Osteocyte (in vitro differentiated cells): ENCODE results near the gene TOM1L2. TPM values are rescaled to one million over a fixed set of nuclear protein-coding genes. Genes with fewer than 3 reads are reported as not detected.
A peak's percentile ranks its signal among the peaks of the same experiment; 100 is the strongest.

Experiments
- DNase-seq: peaks from one replicate; pipeline ENCODE4 v3.0.0; 2021; ENCODE audit warnings: mixed read lengths; ENCODE audit not compliant: unreplicated experiment; ENCODE audit errors: extremely low spot score
- H3K27ac Mint-ChIP-seq: one replicate; pipeline ENCODE4 v1.8.0; 2021; ENCODE audit warnings: mild to moderate bottlenecking, mixed read lengths; ENCODE audit not compliant: unreplicated experiment
- H3K27me3 Mint-ChIP-seq: one replicate; pipeline ENCODE4 v1.8.0; 2021; ENCODE audit warnings: mixed read lengths; ENCODE audit not compliant: unreplicated experiment
- H3K36me3 Mint-ChIP-seq: one replicate; pipeline ENCODE4 v1.8.0; 2021; ENCODE audit warnings: mixed read lengths; ENCODE audit not compliant: unreplicated experiment
- H3K4me1 Mint-ChIP-seq: one replicate; pipeline ENCODE4 v1.8.0; 2021; ENCODE audit warnings: mixed read lengths; ENCODE audit not compliant: unreplicated experiment
- H3K4me3 Mint-ChIP-seq: one replicate; pipeline ENCODE4 v1.8.0; 2021; ENCODE audit warnings: mild to moderate bottlenecking, moderate library complexity, mixed read lengths; ENCODE audit not compliant: unreplicated experiment
- H3K9me3 Mint-ChIP-seq: one replicate; pipeline ENCODE4 v1.8.0; 2021; ENCODE audit warnings: mixed read lengths; ENCODE audit not compliant: unreplicated experiment
- CTCF ChIP-seq: fragments of 200-600 bp; sonication (generic); IDR thresholded peaks from 2 replicates; pipeline ENCODE4 v1.5.0; 2021; ENCODE audit warnings: antibody characterized with exemption, mild to moderate bottlenecking, moderate library complexity
- microRNA-seq: library from miRNA; unstranded; fragments of <30 nt; microRNA quantifications from one replicate; pipeline ENCODE4 v1.1.0, GENCODE V29; 2020; ENCODE audit not compliant: unreplicated experiment
- total RNA-seq: library from RNA; stranded (reverse); gene quantifications from 2 replicates; pipeline ENCODE4 v1.2.1, GENCODE V29; 2021

Gene TOM1L2
- total RNA-seq, 1 donor from 2014 or later: 69.7 TPM

- Mint-ChIP-seq H3K4me3 (no peak overlapping the region), H3K27ac (no peak overlapping the region), H3K4me1 (peaks cover 21% of the 10 kb centered on the region), H3K27me3 (no peaks in the 10 kb centered on the region), H3K36me3 (peaks cover 14% of the 10 kb centered on the region), H3K9me3 (no peaks in the 10 kb centered on the region)
- TF ChIP-seq CTCF: no peak
- no peak for DNase-seq
Observed at GRCh38 chr17:17795946-17796786, 176.0 kb downstream of the TOM1L2 start.

- Mint-ChIP-seq H3K4me3 (no peak overlapping the region), H3K27ac (no peak overlapping the region), H3K27me3 (no peaks in the 10 kb centered on the region), H3K36me3 (peaks cover 14% of the 10 kb centered on the region), H3K9me3 (no peaks in the 10 kb centered on the region), H3K4me1 (peaks cover 23% of the 10 kb centered on the region)
- no peak for DNase-seq
- no peak for TF ChIP-seq CTCF
Observed at GRCh38 chr17:17795296-17795695, 176.9 kb downstream of the TOM1L2 start.

- DNase-seq: no peak
- H3K4me3 Mint-ChIP-seq: no peak overlapping the region
- H3K27ac Mint-ChIP-seq: no peak overlapping the region
- peaks cover 14% of the 10 kb centered on the region for H3K36me3 Mint-ChIP-seq
- peaks cover 28% of the 10 kb centered on the region for H3K4me1 Mint-ChIP-seq
- H3K9me3 Mint-ChIP-seq: no peaks in the 10 kb centered on the region
- H3K27me3 Mint-ChIP-seq: no peaks in the 10 kb centered on the region
- TF ChIP-seq CTCF: no peak
Observed at GRCh38 chr17:17794382-17794781, 177.8 kb downstream of the TOM1L2 start.

Small RNA genes within 50 kb of the gene (microRNA-seq; reads per million reads assigned to microRNA genes)
- gene MIR33B (45.5 reads per million, percentile 41 among the genes with 10 or more reads in this experiment), gene MIR6777 (not detected)

Other genes with a start within 250 kb of the TOM1L2 start
- 78.0 and 86.9 TPM in 2 replicates for gene SREBF1, start 135.4 kb downstream of the TOM1L2 start, total RNA-seq
- gene DRC3, start 462 bp upstream of the TOM1L2 start, total RNA-seq: 2.1 and 2.9 TPM in 2 replicates
- 21.8 and 26.6 TPM in 2 replicates for gene ATPAF2, start 66.8 kb upstream of the TOM1L2 start, total RNA-seq
- 9.2 and 12.9 TPM in 2 replicates for gene GID4, start 67.0 kb upstream of the TOM1L2 start, total RNA-seq
- gene DRG2, start 115.5 kb upstream of the TOM1L2 start, total RNA-seq: 40.8 and 41.2 TPM in 2 replicates
- gene MYO15A, start 136.4 kb upstream of the TOM1L2 start, total RNA-seq: 0.21 and 0.37 TPM in 2 replicates
- 89.4 and 95.9 TPM in 2 replicates for gene ALKBH5, start 211.4 kb upstream of the TOM1L2 start, total RNA-seq